HCT116 (cell line): ENCODE measurements around the gene NDC80. TPM values are rescaled to one million over a fixed set of nuclear protein-coding genes. Genes with fewer than 3 reads are reported as not detected.
"Not testable (repeated sequence)": the region's sequence is repeated elsewhere in the genome, so short reads cannot be mapped to it uniquely, and the experiment has no call there.

Experiments
- ATAC-seq: fragments of 200-7000 bp; cut with Tn5 transposase; 2 replicates; pipeline ENCODE4 v1.9.1; 2020; ENCODE audit warnings: mild to moderate bottlenecking, moderate library complexity
- BruUV-seq: library from RNA; stranded (reverse); fragments of 400-500 nt; replicated peaks from 2 replicates; lab custom pipeline; 2021; lab: Mats Ljungman, UMichigan
- CTCF ChIA-PET: fragments of 300-600 bp; sonication (Branson Sonifier 250); formaldehyde crosslinking; loops from one replicate; lab custom pipeline; 2021; ENCODE audit warnings: antibody characterized with exemption; lab: Charles Lee
- POLR2A ChIA-PET: fragments of 300-600, 350-600 bp; sonication (Branson Sonifier 250); formaldehyde crosslinking; loops from one replicate; lab custom pipeline; 2021; ENCODE audit warnings: antibody characterized with exemption; lab: Charles Lee
- RAD21 ChIA-PET, 2 experiments: fragments of 300-600 bp; sonication (Branson Sonifier 250); formaldehyde crosslinking; loops; one replicate each; lab custom pipeline; 2023; ENCODE audit warnings: low total read pairs in 2 of 2; ENCODE audit not compliant: uncharacterized antibody in 2 of 2, unreplicated experiment in 2 of 2, low non-redundant PET in 1 of 2; lab: Charles Lee
- DNase-seq: peaks from one replicate; pipeline ENCODE4 v3.0.0-alpha.2; 2010; ENCODE audit warnings: low read depth, low spot score
- H2AFZ ChIP-seq: fragments of 200-600 bp; shearing (Covaris generic), sonication (generic); 2 replicates; pipeline ENCODE4 v1.6.1; 2017; ENCODE audit warnings: low read depth, mixed run types, mixed read lengths, antibody characterized with exemption, low read length; ENCODE audit not compliant: poor library complexity, severe bottlenecking
- H3K27ac ChIP-seq: 2 replicates; pipeline ENCODE4 v1.5.1; 2012; ENCODE audit warnings: low read depth, low read length
- H3K27me3 ChIP-seq: fragments of 200-600 bp; sonication (generic); 2 replicates; pipeline ENCODE4 v1.6.1; 2016; ENCODE audit warnings: mixed run types, low read length, mixed read lengths; ENCODE audit not compliant: insufficient read depth
- H3K36me3 ChIP-seq, 2 experiments: fragments of 200-500 bp in 1 of 2; fragments of 200-600 bp in 1 of 2; sonication (Bioruptor generic) in 1 of 2; sonication (generic) in 1 of 2; 2 replicates each; pipeline versions ENCODE4 v1.5.1 to v1.6.1; 2014 to 2016; ENCODE audit warnings: low read length in 2 of 2, inconsistent platforms in 1 of 2, mixed read lengths in 1 of 2, mixed run types in 1 of 2; ENCODE audit not compliant: insufficient read depth in 2 of 2, control insufficient read depth in 1 of 2
- H3K4me1 ChIP-seq, 2 experiments: fragments of 200-600 bp in 1 of 2; sonication (generic) in 1 of 2; 2 replicates each; pipeline versions ENCODE4 v1.5.1 to v1.6.1; 2012 to 2017; ENCODE audit warnings: low read length in 2 of 2, inconsistent platforms in 1 of 2, mild to moderate bottlenecking in 1 of 2, mixed read lengths in 1 of 2, mixed run types in 1 of 2, moderate library complexity in 1 of 2; ENCODE audit not compliant: insufficient read depth in 2 of 2, control insufficient read depth in 1 of 2
- H3K4me2 ChIP-seq: fragments of 200-600 bp; sonication (generic); 2 replicates; pipeline ENCODE4 v1.6.1; 2017; ENCODE audit warnings: mixed run types, low read length, mixed read lengths
- H3K4me3 ChIP-seq, 2 experiments: fragments of 200-600 bp in 1 of 2; sonication (generic) in 1 of 2; replicated peaks in 1 of 2; 2 replicates each; pipeline ENCODE4 v1.5.1; 2011 to 2016; ENCODE audit warnings: low read length in 2 of 2, control low read depth in 1 of 2, low read depth in 1 of 2, mild to moderate bottlenecking in 1 of 2, mixed read lengths in 1 of 2, mixed run types in 1 of 2
- H3K79me2 ChIP-seq: fragments of 200-600 bp; sonication (generic); 2 replicates; pipeline ENCODE4 v1.6.1; 2017; ENCODE audit warnings: mild to moderate bottlenecking, mixed run types, low read length, moderate library complexity, mixed read lengths; ENCODE audit not compliant: insufficient read depth
- H3K9ac ChIP-seq: fragments of 200-600 bp; sonication (generic); 2 replicates; pipeline ENCODE4 v1.6.1; 2016; ENCODE audit warnings: low read length, mixed read lengths
- H3K9me2 ChIP-seq: fragments of 200-600 bp; sonication (generic), shearing (Covaris generic); 2 replicates; pipeline ENCODE4 v1.6.1; 2017; ENCODE audit warnings: mixed run types, mild to moderate bottlenecking, moderate library complexity; ENCODE audit not compliant: insufficient read depth
- H3K9me3 ChIP-seq, 2 experiments: fragments of 200-500 bp in 1 of 2; fragments of 200-600 bp in 1 of 2; sonication (Bioruptor generic) in 1 of 2; sonication (generic) in 1 of 2; 2 replicates each; pipeline ENCODE4 v1.6.1; 2014 to 2017; ENCODE audit warnings: low read length in 2 of 2, mixed read lengths in 2 of 2, inconsistent platforms in 1 of 2, low read depth in 1 of 2, mild to moderate bottlenecking in 1 of 2, mixed run types in 1 of 2, moderate library complexity in 1 of 2; ENCODE audit not compliant: control insufficient read depth in 1 of 2, insufficient read depth in 1 of 2
- H4K20me1 ChIP-seq: fragments of 200-600 bp; sonication (generic), shearing (Covaris generic); 2 replicates; pipeline ENCODE4 v1.6.1; 2017; ENCODE audit warnings: mixed run types, mild to moderate bottlenecking, moderate library complexity; ENCODE audit not compliant: insufficient read depth
- CBX3 ChIP-seq: IDR thresholded peaks from 2 replicates; pipeline ENCODE4 v1.6.1; 2012; ENCODE audit warnings: low read depth
- CEBPB ChIP-seq: IDR thresholded peaks from 2 replicates; pipeline ENCODE4 v1.6.1; 2012; ENCODE audit warnings: low read depth
- CTCF ChIP-seq, 3 experiments: fragments of 200-600 bp in 1 of 3; sonication (generic) in 1 of 3; IDR thresholded peaks in 2 of 3; conservative IDR thresholded peaks in 1 of 3; 2 replicates each; pipeline ENCODE4 v1.5.1; 2012 to 2017; ENCODE audit warnings: low read depth in 2 of 3, low read length in 2 of 3, antibody characterized with exemption in 1 of 3, borderline replicate concordance in 1 of 3, control low read depth in 1 of 3, mild to moderate bottlenecking in 1 of 3, mixed read lengths in 1 of 3, mixed run types in 1 of 3, moderate library complexity in 1 of 3; ENCODE audit not compliant: insufficient read depth in 1 of 3
- EGR1 ChIP-seq: IDR thresholded peaks from 2 replicates; pipeline ENCODE4 v1.6.1; 2012; ENCODE audit warnings: low read depth
- EZH2 ChIP-seq: fragments of 200-600 bp; sonication (generic); IDR thresholded peaks from 2 replicates; pipeline ENCODE4 v1.6.1; 2017; ENCODE audit warnings: antibody characterized with exemption, mixed run types
- EZH2phosphoT487 ChIP-seq: fragments of 200-600 bp; IDR thresholded peaks from 2 replicates; pipeline ENCODE4 v1.6.1; 2018; ENCODE audit warnings: antibody characterized with exemption, borderline replicate concordance
- JUND ChIP-seq: IDR thresholded peaks from 2 replicates; pipeline ENCODE4 v1.6.1; 2012
- POLR2AphosphoS5 ChIP-seq: IDR thresholded peaks from 2 replicates; pipeline ENCODE4 v1.6.1; 2011; ENCODE audit warnings: mild to moderate bottlenecking, low read depth, low read length, moderate library complexity
- RAD21 ChIP-seq: IDR thresholded peaks from 2 replicates; pipeline ENCODE4 v1.6.1; 2012; ENCODE audit warnings: low read depth, mild to moderate bottlenecking
- SIN3A ChIP-seq: IDR thresholded peaks from 2 replicates; pipeline ENCODE4 v1.6.1; 2012; ENCODE audit warnings: low read depth
- SRF ChIP-seq: IDR thresholded peaks from 2 replicates; pipeline ENCODE4 v1.6.1; 2012; ENCODE audit warnings: low read depth
- ZBTB33 ChIP-seq: IDR thresholded peaks from 2 replicates; pipeline ENCODE4 v1.6.1; 2011; ENCODE audit warnings: mild to moderate bottlenecking, low read length, moderate library complexity; ENCODE audit not compliant: insufficient replicate concordance; ENCODE audit errors: extremely low read depth
- ZNF274 ChIP-seq: fragments of 200-500 bp; sonication (Bioruptor generic); IDR thresholded peaks from 2 replicates; pipeline ENCODE4 v1.6.1; 2014; ENCODE audit warnings: mild to moderate bottlenecking, low read depth, low read length, inconsistent platforms
- intact Hi-C: fragments of 100-400 bp; cut with micrococcal nuclease; formaldehyde crosslinking; loops from 2 replicates; pipeline ENCODE4 v1.10.0; 2022
- total RNA-seq: library from RNA; stranded (reverse); gene quantifications from one replicate; pipeline ENCODE4 v1.2.1, GENCODE V29; 2021; ENCODE audit not compliant: unreplicated experiment

Gene NDC80
- total RNA-seq, 1 experiment from 2014 or later: 46.0 TPM

- H3K9me2 ChIP-seq, H4K20me1 ChIP-seq, H3K27me3 ChIP-seq, H2AFZ ChIP-seq, BruUV-seq, H3K4me3 ChIP-seq, POLR2A ChIA-PET, H3K9ac ChIP-seq, H3K4me2 ChIP-seq, RAD21 ChIA-PET, H3K79me2 ChIP-seq, H3K4me1 ChIP-seq, H3K9me3 ChIP-seq, H3K36me3 ChIP-seq, H3K27ac ChIP-seq: not testable (repeated sequence)
- peak; percentile 52 for ATAC-seq
- peak; percentile 8 for DNase-seq
- CTCF ChIA-PET: interaction anchor here (0.6 to 2.2 kb wide), 16 partner anchors 10 to 1677 kb away, joined by 3 to 27 read pairs (median 4); no protein-coding TSS in a partner anchor
- intact Hi-C loops: loop anchor here (1.0 to 10.0 kb wide), 5 partner anchors 320 to 955 kb away; no protein-coding TSS in a partner anchor
- TF ChIP-seq RAD21 (peak; percentile 70), CTCF (IDR thresholded peaks at IDR 0.05 in 2 of 3, conservative IDR thresholded peaks at IDR 0.05 in 1 of 3; ENCODE audit: borderline replicate concordance in 1 of 3, insufficient read depth in 1 of 3, low read depth in 2 of 3, low read length in 2 of 3) (peak; percentile 45 to 51 (median 50); a peak in 5 of 6 replicates)
These were observed 29.3 kb upstream of the NDC80 start for GRCh38 chr18:2541925-2542563.

GRCh38 chr18:2545155-2545554, 26.2 kb upstream of the NDC80 start:
- no peak overlapping the region for H3K4me2 ChIP-seq
- DNase-seq (no peak), ATAC-seq (no peak)
- no TSS peak for BruUV-seq
- CTCF ChIA-PET: no interaction called here
- H3K9me3 ChIP-seq: no peaks in the 10 kb centered on the region
- H3K79me2 ChIP-seq: no peaks in the 10 kb centered on the region
- RAD21 ChIA-PET: no interaction called here
- no peak overlapping the region for H3K4me3 ChIP-seq
- intact Hi-C loops: loop anchor here (5.0 to 10.0 kb wide), 2 partner anchors 313 to 790 kb away; no protein-coding TSS in a partner anchor
- POLR2A ChIA-PET: no interaction called here
- no peaks in the 10 kb centered on the region for H4K20me1 ChIP-seq
- no peaks in the 10 kb centered on the region for H3K9me2 ChIP-seq
- no peak for TF ChIP-seq JUND
- TF ChIP-seq EZH2phosphoT487: no peak
- TF ChIP-seq EZH2: no peak
- TF ChIP-seq ZBTB33: no peak
- TF ChIP-seq POLR2AphosphoS5: no peak
- TF ChIP-seq EGR1: no peak
- no peak for TF ChIP-seq ZNF274
- no peak for TF ChIP-seq SRF
- TF ChIP-seq RAD21: no peak
- no peak for TF ChIP-seq SIN3A
- TF ChIP-seq CEBPB: no peak
- no peak for TF ChIP-seq CBX3
- H3K9ac ChIP-seq: no peak overlapping the region
- no peaks in the 10 kb centered on the region for H3K36me3 ChIP-seq
- H3K27ac ChIP-seq: no peak overlapping the region
- no peaks in the 10 kb centered on the region for H3K27me3 ChIP-seq
- H3K4me1 ChIP-seq: no peaks in the 10 kb centered on the region
- no peak overlapping the region for H2AFZ ChIP-seq
